Activated B cell treated with CpG ODN at 0.5 μM for 24 hours (primary cell): ENCODE results near the gene FRMD6. TPM values are rescaled to one million over a fixed set of nuclear protein-coding genes. Genes with fewer than 3 reads are reported as not detected.

Source experiments
- ATAC-seq: fragments of 200-7000 bp; cut with Tn5 transposase; one replicate; pipeline ENCODE4 v1.10.0; 2021; ENCODE audit warnings: low read depth, mild to moderate bottlenecking, moderate library complexity
- CTCF ChIA-PET: fragments of 350-600 bp; sonication (Branson Sonifier 250); formaldehyde crosslinking; loops from one replicate; lab custom pipeline; 2021; ENCODE audit warnings: antibody characterized with exemption; lab: Charles Lee
- POLR2A ChIA-PET: fragments of 350-600 bp; sonication (Branson Sonifier 250); formaldehyde crosslinking; loops from one replicate; lab custom pipeline; 2021; ENCODE audit warnings: antibody characterized with exemption; lab: Charles Lee
- DNase-seq: peaks from one replicate; pipeline ENCODE4 v3.0.0; 2022
- H3K27ac Mint-ChIP-seq: one replicate; pipeline ENCODE4 v1.8.0; 2020; ENCODE audit warnings: mixed read lengths
- H3K27me3 Mint-ChIP-seq: one replicate; pipeline ENCODE4 v1.8.0; 2021; ENCODE audit warnings: mixed read lengths
- H3K36me3 Mint-ChIP-seq: one replicate; pipeline ENCODE4 v1.8.0; 2021; ENCODE audit warnings: low read depth, mixed read lengths
- H3K4me1 Mint-ChIP-seq: one replicate; pipeline ENCODE4 v1.8.0; 2021; ENCODE audit warnings: mixed read lengths
- H3K4me3 Mint-ChIP-seq: one replicate; pipeline ENCODE4 v1.8.0; 2020; ENCODE audit warnings: mild to moderate bottlenecking, mixed read lengths
- H3K9me3 Mint-ChIP-seq: one replicate; pipeline ENCODE4 v1.8.0; 2020; ENCODE audit warnings: mixed read lengths
- CTCF ChIP-seq: fragments of 200-600 bp; IDR thresholded peaks from one replicate; pipeline ENCODE4 v1.8.0; 2022; ENCODE audit warnings: antibody characterized with exemption, mild to moderate bottlenecking
- intact Hi-C: fragments of 100-400 bp; cut with micrococcal nuclease; formaldehyde crosslinking; loops from one replicate; pipeline ENCODE4 v1.15.1; 2024
- total RNA-seq: library from RNA; stranded (reverse); gene quantifications from 2 replicates; pipeline ENCODE4 v1.2.3, GENCODE V29; 2022

The FRMD6 gene
- total RNA-seq, 1 donor from 2014 or later: 0.33 TPM

GRCh38 chr14:51605575-51605974, 46.1 kb upstream of the FRMD6 start:
- Mint-ChIP-seq H3K4me3 (no peak overlapping the region), H3K4me1 (no peaks in the 10 kb centered on the region), H3K27ac (no peak overlapping the region), H3K27me3 (peaks cover 22% of the 10 kb centered on the region), H3K36me3 (no peaks in the 10 kb centered on the region), H3K9me3 (no peaks in the 10 kb centered on the region)
- ChIA-PET POLR2A (no interaction called here), CTCF (no interaction called here)
- intact Hi-C loops: no loop called here
- DNase-seq (no peak), ATAC-seq (no peak)
- TF ChIP-seq CTCF: no peak

- no peak overlapping the region for H3K4me3 Mint-ChIP-seq
- intact Hi-C loops: no loop called here
- H3K36me3 Mint-ChIP-seq: no peaks in the 10 kb centered on the region
- POLR2A ChIA-PET: no interaction called here
- H3K9me3 Mint-ChIP-seq: no peaks in the 10 kb centered on the region
- ATAC-seq (no peak), DNase-seq (no peak)
- CTCF ChIA-PET: no interaction called here
- no peaks in the 10 kb centered on the region for H3K4me1 Mint-ChIP-seq
- H3K27ac Mint-ChIP-seq: no peak overlapping the region
- peaks cover 18% of the 10 kb centered on the region for H3K27me3 Mint-ChIP-seq
- TF ChIP-seq CTCF: no peak
Measured at GRCh38 chr14:51607711-51608110, 44.0 kb upstream of the FRMD6 start.

GRCh38 chr14:51609251-51609954, 42.3 kb upstream of the FRMD6 start:
- H3K4me3 Mint-ChIP-seq: no peak overlapping the region
- TF ChIP-seq CTCF: no peak
- ChIA-PET POLR2A (interaction anchor here (1.1 kb wide), 1 partner anchor 10 kb away, joined by 3 read pairs; no protein-coding TSS in a partner anchor), CTCF (no interaction called here)
- no peak overlapping the region for H3K27ac Mint-ChIP-seq
- DNase-seq (no peak), ATAC-seq (no peak)
- intact Hi-C loops: no loop called here
- H3K27me3 Mint-ChIP-seq: peaks cover 12% of the 10 kb centered on the region
- H3K4me1 Mint-ChIP-seq: no peaks in the 10 kb centered on the region
- H3K9me3 Mint-ChIP-seq: no peaks in the 10 kb centered on the region
- no peaks in the 10 kb centered on the region for H3K36me3 Mint-ChIP-seq

GRCh38 chr14:51609955-51610283, 41.8 kb upstream of the FRMD6 start:
- CTCF ChIA-PET: no interaction called here
- Mint-ChIP-seq H3K4me3 (no peak overlapping the region), H3K4me1 (no peaks in the 10 kb centered on the region), H3K36me3 (no peaks in the 10 kb centered on the region), H3K27me3 (peaks cover 12% of the 10 kb centered on the region), H3K9me3 (no peaks in the 10 kb centered on the region), H3K27ac (no peak overlapping the region)
- DNase-seq: no peak
- POLR2A ChIA-PET: interaction anchor here (1.1 kb wide), 1 partner anchor 11 kb away, joined by 3 read pairs; no protein-coding TSS in a partner anchor
- TF ChIP-seq CTCF: no peak
- ATAC-seq: no peak
- intact Hi-C loops: no loop called here

GRCh38 chr14:51610771-51611170, 40.9 kb upstream of the FRMD6 start:
- H3K4me1 Mint-ChIP-seq: no peaks in the 10 kb centered on the region
- POLR2A ChIA-PET: no interaction called here
- no peak for DNase-seq
- no peak for TF ChIP-seq CTCF
- H3K27me3 Mint-ChIP-seq: peaks cover 12% of the 10 kb centered on the region
- H3K27ac Mint-ChIP-seq: no peak overlapping the region
- intact Hi-C loops: no loop called here
- CTCF ChIA-PET: no interaction called here
- H3K36me3 Mint-ChIP-seq: no peaks in the 10 kb centered on the region
- no peaks in the 10 kb centered on the region for H3K9me3 Mint-ChIP-seq
- H3K4me3 Mint-ChIP-seq: no peak overlapping the region
- ATAC-seq: no peak
